Measurements from ENCODE around the gene TEDC1. TPM values are rescaled to one million over a fixed set of nuclear protein-coding genes. Genes with fewer than 3 reads are reported as not detected.

TEDC1 gene
- total and polyA plus RNA-seq, 7 donors, result 0.95 to 5.2 (median 1.9) TPM

DNA sequence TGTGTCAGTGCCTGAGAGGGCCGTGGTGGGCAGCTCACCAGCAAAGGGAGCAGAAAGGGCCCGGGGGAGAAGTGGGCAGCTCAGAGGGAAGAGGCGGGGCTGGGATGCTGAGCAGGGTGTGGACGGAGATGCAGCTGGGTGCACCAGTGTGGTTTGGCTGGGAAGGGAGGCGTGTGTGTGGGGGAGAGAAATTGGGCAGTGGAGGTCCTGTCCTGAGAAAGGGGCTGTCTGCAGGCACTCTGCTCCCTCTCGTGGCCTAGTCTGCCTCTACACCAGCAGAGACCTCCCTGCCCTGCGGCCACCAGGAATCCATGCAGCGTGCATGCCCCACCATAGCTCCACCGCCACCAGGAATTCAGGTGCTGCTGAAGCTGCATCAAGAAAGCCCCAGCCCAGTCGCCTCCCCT, 41.7 kb downstream of the TEDC1 start:
- Histone ChIP-seq H3K36me3 (ENCODE audit: insufficient read depth in 1 of 2, low read depth in 1 of 2) (no peaks in the 10 kb centered on the region), H3K27ac (no peak overlapping the region), H3K4me3 (no peak overlapping the region), H3K27me3 (ENCODE audit: insufficient read depth in 3 of 3, low read length in 2 of 3) (peaks cover 0 to 44% (median 16%) of the 10 kb centered on the region in 3 donors), H3K9me3 (no peaks in the 10 kb centered on the region), H3K4me1 (peaks cover 5% of the 10 kb centered on the region)
- intact Hi-C loops (cut with DNase I), result no loop called here
- DNase-seq (peak in 1 of 2 donors; percentile 47), ATAC-seq (no peak)
- no peak for TF ChIP-seq CTCF (IDR thresholded peaks at IDR 0.05)
- 60 to 65% (median 63%) methylated on average over 8 to 10 of the region's 10 CpGs for WGBS, 3 donors

DNA sequence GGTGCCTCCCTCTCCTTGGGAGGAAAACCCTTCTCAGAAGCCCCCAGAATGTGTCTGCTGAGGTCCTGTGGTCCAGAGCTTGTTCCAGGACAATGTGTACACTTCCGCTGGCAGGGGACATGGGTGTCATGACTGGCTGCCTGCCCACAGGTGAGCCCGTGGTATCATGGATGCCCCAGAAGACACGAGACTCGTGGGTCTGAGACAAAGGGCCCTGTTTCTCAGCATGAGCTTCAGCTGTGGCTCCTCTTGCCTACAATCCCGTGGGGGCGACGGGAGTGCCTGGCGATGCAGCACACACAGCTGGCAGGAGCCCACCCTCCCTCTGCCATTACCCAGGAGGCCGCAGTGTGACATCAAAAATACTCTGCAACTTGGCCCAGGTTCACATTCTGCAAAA, 42.3 kb downstream of the TEDC1 start:
- Histone ChIP-seq H3K27me3 (ENCODE audit: insufficient read depth in 3 of 3, low read length in 2 of 3) (peaks cover 0 to 43% (median 16%) of the 10 kb centered on the region in 3 donors), H3K27ac (no peak overlapping the region), H3K9me3 (no peaks in the 10 kb centered on the region), H3K4me1 (no peaks in the 10 kb centered on the region), H3K36me3 (ENCODE audit: insufficient read depth in 1 of 2, low read depth in 1 of 2) (no peaks in the 10 kb centered on the region), H3K4me3 (no peak overlapping the region)
- WGBS, 3 donors, result 56 to 65% (median 63%) methylated on average over 9 of the region's 9 CpGs
- DNase-seq (peak in 1 of 2 donors; percentile 44), ATAC-seq (no peak)
- intact Hi-C loops (cut with DNase I), result no loop called here
- no peak for TF ChIP-seq CTCF (IDR thresholded peaks at IDR 0.05)

GRCh38 chr14:105533811-105534498, 42.9 kb downstream of the TEDC1 start:
- Histone ChIP-seq H3K9me3 (no peaks in the 10 kb centered on the region), H3K4me3 (no peak overlapping the region), H3K36me3 (ENCODE audit: insufficient read depth in 1 of 2, low read depth in 1 of 2) (no peaks in the 10 kb centered on the region), H3K4me1 (no peaks in the 10 kb centered on the region), H3K27me3 (ENCODE audit: insufficient read depth in 3 of 3, low read length in 2 of 3) (peaks cover 0 to 46% (median 16%) of the 10 kb centered on the region in 3 donors), H3K27ac (no peak overlapping the region)
- WGBS, 3 donors, result 61 to 67% (median 65%) methylated on average over 21 of the region's 21 CpGs
- peak in 1 of 2 donors; percentile 27 for DNase-seq
- no peak for TF ChIP-seq CTCF (IDR thresholded peaks at IDR 0.05)
- intact Hi-C loops (cut with DNase I), result no loop called here
- ATAC-seq, result no peak

DNA sequence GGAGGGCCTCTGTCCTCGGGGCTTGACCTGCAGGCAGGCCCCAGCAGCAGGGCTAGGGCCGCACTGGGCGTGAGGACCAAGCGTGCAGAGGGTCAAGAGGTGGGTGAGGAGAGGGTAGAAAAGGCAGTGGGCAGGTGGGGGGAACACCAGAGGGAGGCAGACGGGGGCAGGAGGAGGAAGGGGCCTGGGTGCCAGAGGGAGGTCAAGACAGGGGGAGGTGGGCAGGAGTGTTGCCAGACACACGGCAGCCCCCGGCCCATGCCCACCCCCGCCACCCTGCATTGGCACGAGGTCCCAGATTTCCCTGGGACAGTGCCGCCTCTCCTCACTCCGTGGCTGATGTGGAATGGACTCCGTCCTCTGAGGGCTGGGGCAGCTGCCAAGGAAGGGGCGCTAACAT, 43.5 kb downstream of the TEDC1 start:
- intact Hi-C loops (cut with DNase I), result no loop called here
- DNase-seq (peak in 1 of 2 donors; percentile 28), ATAC-seq (no peak)
- H3K27ac ChIP-seq, result no peak overlapping the region
- 33 to 44% (median 33%) methylated on average over 12 to 13 of the region's 13 CpGs for WGBS, 3 donors
- no peak for TF ChIP-seq CTCF (IDR thresholded peaks at IDR 0.05)
- H3K36me3 ChIP-seq (ENCODE audit: insufficient read depth in 1 of 2, low read depth in 1 of 2), result no peaks in the 10 kb centered on the region
- H3K4me3 ChIP-seq, result no peak overlapping the region
- peaks cover 0 to 43% (median 14%) of the 10 kb centered on the region in 3 donors for H3K27me3 ChIP-seq (ENCODE audit: insufficient read depth in 3 of 3, low read length in 2 of 3)
- H3K9me3 ChIP-seq, result no peaks in the 10 kb centered on the region
- no peaks in the 10 kb centered on the region for H3K4me1 ChIP-seq

- Histone ChIP-seq H3K9me3 (no peaks in the 10 kb centered on the region), H3K27me3 (ENCODE audit: insufficient read depth in 3 of 3, low read length in 2 of 3) (peaks cover 0 to 43% (median 11%) of the 10 kb centered on the region in 3 donors), H3K4me3 (no peak overlapping the region), H3K36me3 (ENCODE audit: insufficient read depth in 1 of 2, low read depth in 1 of 2) (no peaks in the 10 kb centered on the region), H3K4me1 (no peaks in the 10 kb centered on the region), H3K27ac (no peak overlapping the region)
- no peak for TF ChIP-seq CTCF (IDR thresholded peaks at IDR 0.05)
- no peak for ATAC-seq
- WGBS, 3 donors, result 75 to 85% (median 76%) methylated on average over 7 of the region's 7 CpGs
- DNase-seq, result peak in 1 of 2 donors; percentile 34
- intact Hi-C loops (cut with DNase I), result no loop called here
Observed at GRCh38 chr14:105536051-105536450, 45.0 kb downstream of the TEDC1 start.
